GM13976 (cell line): ENCODE results near the gene FYCO1.

ENCODE experiments used
- DNase-seq: peaks from one replicate; pipeline ENCODE4 v3.0.0; 2012; ENCODE audit warnings: low spot score
- in situ Hi-C: fragments of 300-500 bp; cut with MboI; formaldehyde crosslinking; loops from one replicate; pipeline ENCODE4 v1.12.0; 2022; ENCODE audit warnings: low sequenced_read_pairs, mixed read lengths, inconsistent platforms; ENCODE audit not compliant: unreplicated experiment
- TF ChIP-seq, protein P1 (sequence below): IDR thresholded peaks from 2 replicates; pipeline ENCODE4 v1.5.1; 2012; ENCODE audit warnings: borderline replicate concordance, mild to moderate bottlenecking; ENCODE audit not compliant: insufficient read depth; ENCODE audit errors: extremely low read depth, missing control alignments, control extremely low read depth

FYCO1 gene

GRCh38 chr3:45988804-45989203, 6.8 kb downstream of the FYCO1 start:
- TF ChIP-seq, protein P1, sequence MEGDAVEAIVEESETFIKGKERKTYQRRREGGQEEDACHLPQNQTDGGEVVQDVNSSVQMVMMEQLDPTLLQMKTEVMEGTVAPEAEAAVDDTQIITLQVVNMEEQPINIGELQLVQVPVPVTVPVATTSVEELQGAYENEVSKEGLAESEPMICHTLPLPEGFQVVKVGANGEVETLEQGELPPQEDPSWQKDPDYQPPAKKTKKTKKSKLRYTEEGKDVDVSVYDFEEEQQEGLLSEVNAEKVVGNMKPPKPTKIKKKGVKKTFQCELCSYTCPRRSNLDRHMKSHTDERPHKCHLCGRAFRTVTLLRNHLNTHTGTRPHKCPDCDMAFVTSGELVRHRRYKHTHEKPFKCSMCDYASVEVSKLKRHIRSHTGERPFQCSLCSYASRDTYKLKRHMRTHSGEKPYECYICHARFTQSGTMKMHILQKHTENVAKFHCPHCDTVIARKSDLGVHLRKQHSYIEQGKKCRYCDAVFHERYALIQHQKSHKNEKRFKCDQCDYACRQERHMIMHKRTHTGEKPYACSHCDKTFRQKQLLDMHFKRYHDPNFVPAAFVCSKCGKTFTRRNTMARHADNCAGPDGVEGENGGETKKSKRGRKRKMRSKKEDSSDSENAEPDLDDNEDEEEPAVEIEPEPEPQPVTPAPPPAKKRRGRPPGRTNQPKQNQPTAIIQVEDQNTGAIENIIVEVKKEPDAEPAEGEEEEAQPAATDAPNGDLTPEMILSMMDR = no peak
- no peak for DNase-seq
- in situ Hi-C loops = no loop called here

GRCh38 chr3:45988362-45988761, 7.3 kb downstream of the FYCO1 start:
- TF ChIP-seq, protein P1 = no peak
- in situ Hi-C loops = no loop called here
- no peak for DNase-seq

DNA sequence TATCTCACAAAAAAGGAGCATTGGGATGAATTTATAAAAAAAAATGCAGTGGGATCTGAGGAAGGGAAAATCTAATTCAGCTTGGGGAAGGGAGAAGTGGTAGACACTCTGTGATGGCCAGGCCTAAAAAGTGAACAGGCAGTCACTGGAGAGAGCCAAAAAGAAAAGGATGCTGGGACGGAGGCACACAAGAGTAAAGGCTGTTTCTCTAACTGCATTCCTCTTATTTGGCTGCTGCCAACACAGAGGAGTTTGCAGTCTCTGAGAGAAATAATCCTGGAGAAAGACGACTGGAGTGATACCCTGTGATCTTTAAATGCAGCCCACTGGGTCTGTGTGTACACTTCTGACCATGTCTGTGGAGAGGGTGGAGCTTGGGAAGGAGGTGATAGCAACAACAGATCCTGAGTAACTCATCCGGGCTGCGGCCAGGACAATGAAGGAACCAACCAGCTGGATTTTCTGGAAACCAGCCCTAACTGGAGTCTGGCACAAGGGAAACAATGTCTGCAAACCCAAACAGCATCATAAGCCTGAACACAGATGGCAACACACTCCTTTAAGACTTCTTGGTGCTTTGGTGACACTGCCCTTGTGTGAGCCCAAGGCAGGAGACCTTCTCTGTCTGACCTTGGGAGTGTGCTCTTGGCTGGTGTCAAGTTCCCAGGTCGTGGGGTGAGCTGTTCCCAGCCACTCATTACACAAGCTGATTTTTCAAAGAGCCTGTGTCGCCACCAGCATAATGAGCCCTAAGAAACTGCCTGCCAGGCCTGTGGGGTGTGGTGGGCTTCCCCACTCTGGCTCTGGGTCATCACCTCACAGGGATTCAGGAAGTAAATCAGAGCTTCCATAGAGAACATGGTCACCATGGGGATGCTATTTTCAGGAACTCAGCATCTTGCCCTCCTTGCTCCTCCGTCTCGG, 8.0 kb downstream of the FYCO1 start:
- no peak for DNase-seq
- TF ChIP-seq, protein P1 = no peak
- in situ Hi-C loops = no loop called here

DNA sequence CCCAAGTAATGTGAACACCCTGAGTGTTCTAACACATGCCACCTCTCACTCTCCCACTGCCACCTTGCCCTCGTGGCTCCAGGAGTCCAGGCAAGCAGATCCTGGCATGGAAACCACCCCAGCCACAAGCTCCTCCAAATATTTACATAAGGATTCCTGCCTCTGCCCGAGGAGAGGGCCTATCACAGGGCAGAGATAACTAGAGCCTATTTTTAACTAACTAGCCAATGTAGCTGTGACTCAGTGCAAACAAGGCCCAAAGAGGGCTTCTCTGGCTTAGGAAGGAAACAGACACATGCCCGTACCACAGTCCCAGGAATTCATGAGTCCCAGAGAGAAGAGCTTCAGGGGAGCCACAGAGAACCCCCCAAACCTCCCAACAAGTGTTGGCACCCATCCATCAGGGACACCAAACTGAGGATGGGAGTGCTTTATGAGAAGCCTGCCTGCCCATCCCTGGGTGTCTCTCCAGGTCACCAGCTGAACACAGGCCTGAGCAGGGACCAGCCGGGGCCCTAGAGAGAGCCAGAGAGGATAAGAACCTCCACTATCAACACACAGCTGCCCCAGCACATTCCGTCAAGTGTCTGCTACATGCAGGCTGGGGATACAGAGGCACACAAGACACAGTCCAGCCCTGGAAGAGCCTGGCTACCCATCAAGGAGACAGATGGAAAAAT, 9.2 kb downstream of the FYCO1 start:
- TF ChIP-seq, protein P1 = no peak
- DNase-seq = no peak
- in situ Hi-C loops = no loop called here

GRCh38 chr3:45985532-45986302, 9.9 kb downstream of the FYCO1 start:
- DNase-seq = no peak
- in situ Hi-C loops = no loop called here

More at GRCh38 chr3:45985532-45986302, 9.9 kb downstream of the FYCO1 start:
- TF ChIP-seq, protein P1 = no peak
